Tibial nerve (tissue), 4 donors: ENCODE measurements around the gene TMBIM6.

Source experiments
- CTCF ChIP-seq, 5 experiments: fragments of 200-600 bp in 3 of 5; fragments of 450-650 bp in 2 of 5; sonication (generic) in 3 of 5; IDR thresholded peaks; one replicate each; pipeline ENCODE4 v1.5.1; 2016 to 2019; ENCODE audit warnings: antibody characterized with exemption in 5 of 5, mild to moderate bottlenecking in 3 of 5, moderate library complexity in 2 of 5
- EP300 ChIP-seq, 2 donors: sonication (generic); formaldehyde crosslinking; IDR thresholded peaks; one replicate each; pipeline ENCODE4 v1.6.1; 2017; ENCODE audit warnings: antibody characterized with exemption in 2 of 2, mild to moderate bottlenecking in 1 of 2
- POLR2A ChIP-seq, 2 donors: fragments of 450-650 bp; IDR thresholded peaks; one replicate each; pipeline ENCODE4 v1.6.1; 2017; ENCODE audit warnings: antibody characterized with exemption in 2 of 2, mild to moderate bottlenecking in 2 of 2, moderate library complexity in 2 of 2

DNA sequence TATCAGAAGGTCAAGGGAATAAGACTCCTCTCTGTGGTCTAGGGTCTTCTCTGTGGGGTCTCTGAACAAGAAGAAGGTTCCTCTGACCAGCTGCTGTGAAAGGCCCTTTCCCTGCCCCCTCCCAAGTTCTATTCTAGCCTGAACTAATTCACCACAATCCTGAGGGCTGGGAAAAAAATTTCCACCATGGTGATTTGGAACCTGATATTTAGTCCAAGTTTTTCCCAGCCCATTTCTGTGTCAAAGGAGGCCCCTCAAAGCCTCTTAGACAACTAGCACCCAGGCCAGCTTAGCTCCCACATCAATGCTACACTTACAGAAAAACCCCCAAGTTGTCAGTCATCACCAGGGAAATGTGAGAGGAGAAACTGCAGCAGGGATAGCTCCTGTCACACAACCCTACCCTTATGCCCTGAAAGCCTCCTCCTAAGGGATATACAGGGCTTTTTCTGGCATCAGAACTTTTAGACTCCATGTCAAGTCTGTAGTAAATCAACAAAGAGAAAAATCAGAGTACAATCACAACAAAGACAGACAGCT, 38.6 kb upstream of the TMBIM6 start:
- TF ChIP-seq POLR2A (IDR thresholded peaks at IDR 0.05), result no peak
- no peak for TF ChIP-seq CTCF (IDR thresholded peaks at IDR 0.05)
- TF ChIP-seq EP300 (IDR thresholded peaks at IDR 0.05), result no peak
